H7 (cell line): ENCODE measurements around the gene RPTOR. TPM values are rescaled to one million over a fixed set of nuclear protein-coding genes. Genes with fewer than 3 reads are reported as not detected.
"Not testable (repeated sequence)": the region's sequence is repeated elsewhere in the genome, so short reads cannot be mapped to it uniquely, and the experiment has no call there.

Experiments
- DNase-seq: peaks from one replicate; pipeline ENCODE4 v3.0.0; 2012
- H3K27me3 ChIP-seq: 2 replicates; pipeline ENCODE4 v1.6.0; 2011; ENCODE audit warnings: mild to moderate bottlenecking, low read length; ENCODE audit not compliant: control insufficient read depth, insufficient read depth
- H3K36me3 ChIP-seq: replicated peaks from 2 replicates; pipeline ENCODE4 v1.5.1; 2011; ENCODE audit warnings: low read length; ENCODE audit not compliant: control insufficient read depth, insufficient read depth
- H3K4me3 ChIP-seq: 2 replicates; pipeline ENCODE4 v1.5.1; 2011; ENCODE audit warnings: low read depth, mild to moderate bottlenecking, control low read depth, low read length, moderate library complexity; ENCODE audit not compliant: insufficient read depth
- total RNA-seq: library from RNA; depleted of rRNA; stranded (reverse); fragments of >200 nt; shearing (Covaris generic); gene quantifications from 2 replicates; pipeline ENCODE4 v1.2.3, GENCODE V29; 2014

RPTOR gene
- total RNA-seq, 1 experiment from 2014 or later = 20.9 TPM

- Histone ChIP-seq H3K27me3 (no peaks in the 10 kb centered on the region), H3K36me3 (no peaks in the 10 kb centered on the region), H3K4me3 (no peak overlapping the region)
- DNase-seq = no peak
These were observed 262.4 kb downstream of the RPTOR start for GRCh38 chr17:80807014-80807413.

GRCh38 chr17:80807882-80808281 lies 263.2 kb downstream of the RPTOR start:
- Histone ChIP-seq H3K36me3 (no peaks in the 10 kb centered on the region), H3K27me3 (no peaks in the 10 kb centered on the region), H3K4me3 (no peak overlapping the region)
- no peak for DNase-seq

GRCh38 chr17:80811181-80812105 lies 266.8 kb downstream of the RPTOR start:
- H3K4me3 ChIP-seq = no peak overlapping the region
- no peaks in the 10 kb centered on the region for H3K36me3 ChIP-seq
- no peaks in the 10 kb centered on the region for H3K27me3 ChIP-seq
- no peak for DNase-seq

- peak; percentile 12 for DNase-seq
These were observed 267.9 kb downstream of the RPTOR start for GRCh38 chr17:80812362-80813088.

GRCh38 chr17:80813318-80813717 lies 268.7 kb downstream of the RPTOR start:
- H3K27me3 ChIP-seq = no peaks in the 10 kb centered on the region
- no peak overlapping the region for H3K4me3 ChIP-seq
- no peaks in the 10 kb centered on the region for H3K36me3 ChIP-seq
- DNase-seq = peak; percentile 9

More at GRCh38 chr17:80812362-80813088, 267.9 kb downstream of the RPTOR start:
- Histone ChIP-seq H3K27me3 (no peaks in the 10 kb centered on the region), H3K4me3 (no peak overlapping the region), H3K36me3 (no peaks in the 10 kb centered on the region)

GRCh38 chr17:80814491-80814890 lies 269.9 kb downstream of the RPTOR start:
- peak; percentile 18 for DNase-seq
- no peaks in the 10 kb centered on the region for H3K27me3 ChIP-seq
- no peak overlapping the region for H3K4me3 ChIP-seq
- no peaks in the 10 kb centered on the region for H3K36me3 ChIP-seq

- H3K27me3 ChIP-seq = no peaks in the 10 kb centered on the region
- no peak for DNase-seq
These were observed 270.6 kb downstream of the RPTOR start for GRCh38 chr17:80815151-80815681.

GRCh38 chr17:80815718-80816117 lies 271.1 kb downstream of the RPTOR start:
- not testable (repeated sequence) for H3K36me3 ChIP-seq, DNase-seq, H3K27me3 ChIP-seq, H3K4me3 ChIP-seq

More at GRCh38 chr17:80815151-80815681, 270.6 kb downstream of the RPTOR start:
- no peak overlapping the region for H3K4me3 ChIP-seq
- no peaks in the 10 kb centered on the region for H3K36me3 ChIP-seq

GRCh38 chr17:80816241-80817103 lies 271.8 kb downstream of the RPTOR start:
- DNase-seq = peak; percentile 63
- Histone ChIP-seq H3K27me3 (no peaks in the 10 kb centered on the region), H3K36me3 (no peaks in the 10 kb centered on the region), H3K4me3 (no peak overlapping the region)

GRCh38 chr17:80817321-80817845 lies 272.7 kb downstream of the RPTOR start:
- no peaks in the 10 kb centered on the region for H3K36me3 ChIP-seq
- H3K27me3 ChIP-seq = no peaks in the 10 kb centered on the region
- no peak overlapping the region for H3K4me3 ChIP-seq
- peak; percentile 38 for DNase-seq

GRCh38 chr17:80817861-80818260 lies 273.2 kb downstream of the RPTOR start:
- no peak overlapping the region for H3K4me3 ChIP-seq
- DNase-seq = peak; percentile 26
- no peaks in the 10 kb centered on the region for H3K36me3 ChIP-seq
- H3K27me3 ChIP-seq = no peaks in the 10 kb centered on the region

- no peak overlapping the region for H3K4me3 ChIP-seq
- H3K36me3 ChIP-seq = no peaks in the 10 kb centered on the region
- H3K27me3 ChIP-seq = no peaks in the 10 kb centered on the region
- peak; percentile 53 for DNase-seq
These were observed 274.2 kb downstream of the RPTOR start for GRCh38 chr17:80818871-80819270.

- no peaks in the 10 kb centered on the region for H3K36me3 ChIP-seq
- peak; percentile 39 for DNase-seq
These were observed 275.0 kb downstream of the RPTOR start for GRCh38 chr17:80819422-80820164.

More at GRCh38 chr17:80819422-80820164, 275.0 kb downstream of the RPTOR start:
- Histone ChIP-seq H3K27me3 (no peaks in the 10 kb centered on the region), H3K4me3 (no peak overlapping the region)
